H1 (cell line): ENCODE data around the gene WSCD2. TPM values are rescaled to one million over a fixed set of nuclear protein-coding genes. Genes with fewer than 3 reads are reported as not detected.

Source experiments
- CBX5 ChIP-seq: fragments of 300-800, 300-1000 bp; sonication (generic); IDR thresholded peaks from 2 replicates; pipeline ENCODE4 v1.7.1; 2016; ENCODE audit warnings: antibody characterized with exemption, low read length, low read depth
- RAD21 ChIP-seq, 2 experiments: IDR thresholded peaks in 1 of 2; conservative IDR thresholded peaks in 1 of 2; 2 replicates each; pipeline ENCODE4 v1.6.1; 2011; ENCODE audit warnings: low read depth in 2 of 2, low read length in 2 of 2, improper control_type of control experiment in 1 of 2, inconsistent platforms in 1 of 2, mild to moderate bottlenecking in 1 of 2, moderate library complexity in 1 of 2
- SP2 ChIP-seq: IDR thresholded peaks from 2 replicates; pipeline ENCODE4 v1.6.1; 2012; ENCODE audit warnings: mild to moderate bottlenecking, low read length, inconsistent platforms
- polyA plus RNA-seq, 7 experiments: library from polyadenylated mRNA; depleted of rRNA in 3 of 7; stranded (reverse) in 5 of 7; unstranded in 2 of 7; fragments of >200 nt in 5 of 7; fragments of 200-250 nt in 2 of 7; gene quantifications; 1 replicate in 5 of 7; 2 replicates in 1 of 7; 4 replicates in 1 of 7; pipeline versions ENCODE4 v1.2.1 to v1.2.3, GENCODE V29; 2011 to 2013; ENCODE audit warnings: missing spikeins in 2 of 7, mixed read lengths in 2 of 7
- total RNA-seq: library from RNA; stranded (reverse); fragmentation: NEBNext Ultra II Directional; extraction: Animal tissue kit (Norgen Biotek cat#: 25700); gene quantifications from 2 replicates; pipeline ENCODE4 v1.2.1, GENCODE V29; 2021
- TF ChIP-seq, protein P1 (sequence below): fragments of 300-600 bp; sonication (generic); IDR thresholded peaks from 2 replicates; pipeline ENCODE4 v1.7.1; 2012; ENCODE audit warnings: low read length, moderate library complexity, mild to moderate bottlenecking, inconsistent platforms; ENCODE audit not compliant: insufficient replicate concordance
- TF ChIP-seq, protein P2 (sequence below), 3 experiments: IDR thresholded peaks; 1 replicate in 2 of 3; 2 replicates in 1 of 3; pipeline versions ENCODE4 v1.5.1 to v1.6.1; 2011; ENCODE audit warnings: low read length in 3 of 3, mild to moderate bottlenecking in 3 of 3, inconsistent platforms in 2 of 3, low read depth in 1 of 3, moderate library complexity in 1 of 3; ENCODE audit not compliant: insufficient read depth in 1 of 3; ENCODE audit errors: control extremely low read depth in 1 of 3

The WSCD2 gene
- total and polyA plus RNA-seq, 2 of the 8 experiments (the other 6 are each of a cell fraction or from before 2014, with no cell fraction given), result 1.3 to 2.2 TPM

DNA sequence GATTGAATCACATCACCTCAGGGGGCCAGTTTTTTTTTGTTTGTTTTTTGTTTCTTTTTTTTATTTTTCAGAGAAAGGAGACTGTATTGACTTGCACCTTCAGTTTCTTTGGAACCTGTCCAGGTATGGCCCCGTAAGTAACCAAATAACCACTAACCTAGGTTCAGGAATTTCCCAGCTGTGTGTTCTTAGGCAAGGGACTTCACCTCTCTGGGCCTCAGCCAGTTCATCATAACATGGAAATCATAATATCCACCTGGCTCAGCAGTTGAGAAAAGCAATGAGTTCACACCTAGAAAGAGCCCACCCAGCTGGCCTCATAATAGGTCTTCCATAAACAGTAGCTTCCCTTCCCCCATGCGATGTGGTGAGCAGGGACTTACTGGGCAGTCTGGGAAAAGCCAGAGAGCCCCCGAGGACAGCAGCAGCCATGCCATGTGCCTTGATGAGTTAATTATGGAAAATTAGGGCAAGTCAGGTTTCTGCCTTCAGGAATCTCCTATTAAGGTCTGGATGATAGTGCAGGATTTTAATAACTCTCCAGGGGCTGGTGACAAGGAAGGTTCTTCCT lies 27.4 kb upstream of the WSCD2 start (continued):
- TF ChIP-seq, protein P1, sequence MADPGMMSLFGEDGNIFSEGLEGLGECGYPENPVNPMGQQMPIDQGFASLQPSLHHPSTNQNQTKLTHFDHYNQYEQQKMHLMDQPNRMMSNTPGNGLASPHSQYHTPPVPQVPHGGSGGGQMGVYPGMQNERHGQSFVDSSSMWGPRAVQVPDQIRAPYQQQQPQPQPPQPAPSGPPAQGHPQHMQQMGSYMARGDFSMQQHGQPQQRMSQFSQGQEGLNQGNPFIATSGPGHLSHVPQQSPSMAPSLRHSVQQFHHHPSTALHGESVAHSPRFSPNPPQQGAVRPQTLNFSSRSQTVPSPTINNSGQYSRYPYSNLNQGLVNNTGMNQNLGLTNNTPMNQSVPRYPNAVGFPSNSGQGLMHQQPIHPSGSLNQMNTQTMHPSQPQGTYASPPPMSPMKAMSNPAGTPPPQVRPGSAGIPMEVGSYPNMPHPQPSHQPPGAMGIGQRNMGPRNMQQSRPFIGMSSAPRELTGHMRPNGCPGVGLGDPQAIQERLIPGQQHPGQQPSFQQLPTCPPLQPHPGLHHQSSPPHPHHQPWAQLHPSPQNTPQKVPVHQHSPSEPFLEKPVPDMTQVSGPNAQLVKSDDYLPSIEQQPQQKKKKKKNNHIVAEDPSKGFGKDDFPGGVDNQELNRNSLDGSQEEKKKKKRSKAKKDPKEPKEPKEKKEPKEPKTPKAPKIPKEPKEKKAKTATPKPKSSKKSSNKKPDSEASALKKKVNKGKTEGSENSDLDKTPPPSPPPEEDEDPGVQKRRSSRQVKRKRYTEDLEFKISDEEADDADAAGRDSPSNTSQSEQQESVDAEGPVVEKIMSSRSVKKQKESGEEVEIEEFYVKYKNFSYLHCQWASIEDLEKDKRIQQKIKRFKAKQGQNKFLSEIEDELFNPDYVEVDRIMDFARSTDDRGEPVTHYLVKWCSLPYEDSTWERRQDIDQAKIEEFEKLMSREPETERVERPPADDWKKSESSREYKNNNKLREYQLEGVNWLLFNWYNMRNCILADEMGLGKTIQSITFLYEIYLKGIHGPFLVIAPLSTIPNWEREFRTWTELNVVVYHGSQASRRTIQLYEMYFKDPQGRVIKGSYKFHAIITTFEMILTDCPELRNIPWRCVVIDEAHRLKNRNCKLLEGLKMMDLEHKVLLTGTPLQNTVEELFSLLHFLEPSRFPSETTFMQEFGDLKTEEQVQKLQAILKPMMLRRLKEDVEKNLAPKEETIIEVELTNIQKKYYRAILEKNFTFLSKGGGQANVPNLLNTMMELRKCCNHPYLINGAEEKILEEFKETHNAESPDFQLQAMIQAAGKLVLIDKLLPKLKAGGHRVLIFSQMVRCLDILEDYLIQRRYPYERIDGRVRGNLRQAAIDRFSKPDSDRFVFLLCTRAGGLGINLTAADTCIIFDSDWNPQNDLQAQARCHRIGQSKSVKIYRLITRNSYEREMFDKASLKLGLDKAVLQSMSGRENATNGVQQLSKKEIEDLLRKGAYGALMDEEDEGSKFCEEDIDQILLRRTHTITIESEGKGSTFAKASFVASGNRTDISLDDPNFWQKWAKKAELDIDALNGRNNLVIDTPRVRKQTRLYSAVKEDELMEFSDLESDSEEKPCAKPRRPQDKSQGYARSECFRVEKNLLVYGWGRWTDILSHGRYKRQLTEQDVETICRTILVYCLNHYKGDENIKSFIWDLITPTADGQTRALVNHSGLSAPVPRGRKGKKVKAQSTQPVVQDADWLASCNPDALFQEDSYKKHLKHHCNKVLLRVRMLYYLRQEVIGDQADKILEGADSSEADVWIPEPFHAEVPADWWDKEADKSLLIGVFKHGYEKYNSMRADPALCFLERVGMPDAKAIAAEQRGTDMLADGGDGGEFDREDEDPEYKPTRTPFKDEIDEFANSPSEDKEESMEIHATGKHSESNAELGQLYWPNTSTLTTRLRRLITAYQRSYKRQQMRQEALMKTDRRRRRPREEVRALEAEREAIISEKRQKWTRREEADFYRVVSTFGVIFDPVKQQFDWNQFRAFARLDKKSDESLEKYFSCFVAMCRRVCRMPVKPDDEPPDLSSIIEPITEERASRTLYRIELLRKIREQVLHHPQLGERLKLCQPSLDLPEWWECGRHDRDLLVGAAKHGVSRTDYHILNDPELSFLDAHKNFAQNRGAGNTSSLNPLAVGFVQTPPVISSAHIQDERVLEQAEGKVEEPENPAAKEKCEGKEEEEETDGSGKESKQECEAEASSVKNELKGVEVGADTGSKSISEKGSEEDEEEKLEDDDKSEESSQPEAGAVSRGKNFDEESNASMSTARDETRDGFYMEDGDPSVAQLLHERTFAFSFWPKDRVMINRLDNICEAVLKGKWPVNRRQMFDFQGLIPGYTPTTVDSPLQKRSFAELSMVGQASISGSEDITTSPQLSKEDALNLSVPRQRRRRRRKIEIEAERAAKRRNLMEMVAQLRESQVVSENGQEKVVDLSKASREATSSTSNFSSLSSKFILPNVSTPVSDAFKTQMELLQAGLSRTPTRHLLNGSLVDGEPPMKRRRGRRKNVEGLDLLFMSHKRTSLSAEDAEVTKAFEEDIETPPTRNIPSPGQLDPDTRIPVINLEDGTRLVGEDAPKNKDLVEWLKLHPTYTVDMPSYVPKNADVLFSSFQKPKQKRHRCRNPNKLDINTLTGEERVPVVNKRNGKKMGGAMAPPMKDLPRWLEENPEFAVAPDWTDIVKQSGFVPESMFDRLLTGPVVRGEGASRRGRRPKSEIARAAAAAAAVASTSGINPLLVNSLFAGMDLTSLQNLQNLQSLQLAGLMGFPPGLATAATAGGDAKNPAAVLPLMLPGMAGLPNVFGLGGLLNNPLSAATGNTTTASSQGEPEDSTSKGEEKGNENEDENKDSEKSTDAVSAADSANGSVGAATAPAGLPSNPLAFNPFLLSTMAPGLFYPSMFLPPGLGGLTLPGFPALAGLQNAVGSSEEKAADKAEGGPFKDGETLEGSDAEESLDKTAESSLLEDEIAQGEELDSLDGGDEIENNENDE, result no peak
- TF ChIP-seq SP2, result no peak
- no peak for TF ChIP-seq RAD21 (IDR thresholded peaks at IDR 0.05 in 1 of 2, conservative IDR thresholded peaks at IDR 0.05 in 1 of 2; ENCODE audit: low read depth in 2 of 2, low read length in 2 of 2)
- no peak for TF ChIP-seq CBX5
- TF ChIP-seq, protein P2, sequence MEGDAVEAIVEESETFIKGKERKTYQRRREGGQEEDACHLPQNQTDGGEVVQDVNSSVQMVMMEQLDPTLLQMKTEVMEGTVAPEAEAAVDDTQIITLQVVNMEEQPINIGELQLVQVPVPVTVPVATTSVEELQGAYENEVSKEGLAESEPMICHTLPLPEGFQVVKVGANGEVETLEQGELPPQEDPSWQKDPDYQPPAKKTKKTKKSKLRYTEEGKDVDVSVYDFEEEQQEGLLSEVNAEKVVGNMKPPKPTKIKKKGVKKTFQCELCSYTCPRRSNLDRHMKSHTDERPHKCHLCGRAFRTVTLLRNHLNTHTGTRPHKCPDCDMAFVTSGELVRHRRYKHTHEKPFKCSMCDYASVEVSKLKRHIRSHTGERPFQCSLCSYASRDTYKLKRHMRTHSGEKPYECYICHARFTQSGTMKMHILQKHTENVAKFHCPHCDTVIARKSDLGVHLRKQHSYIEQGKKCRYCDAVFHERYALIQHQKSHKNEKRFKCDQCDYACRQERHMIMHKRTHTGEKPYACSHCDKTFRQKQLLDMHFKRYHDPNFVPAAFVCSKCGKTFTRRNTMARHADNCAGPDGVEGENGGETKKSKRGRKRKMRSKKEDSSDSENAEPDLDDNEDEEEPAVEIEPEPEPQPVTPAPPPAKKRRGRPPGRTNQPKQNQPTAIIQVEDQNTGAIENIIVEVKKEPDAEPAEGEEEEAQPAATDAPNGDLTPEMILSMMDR (IDR thresholded peaks at IDR 0.05; ENCODE audit: control extremely low read depth in 1 of 3, insufficient read depth in 1 of 3, low read depth in 1 of 3, low read length in 3 of 3), result peak in 1 of 3 experiments; percentile 3; a peak in 1 of 4 replicates
